Ascending aorta (tissue), 2 donors: ENCODE results near the gene TSC22D2. TPM values are rescaled to one million over a fixed set of nuclear protein-coding genes. Genes with fewer than 3 reads are reported as not detected.
A peak's percentile ranks its signal among the peaks of the same experiment; 100 is the strongest.
"Not testable (repeated sequence)": the region's sequence is repeated elsewhere in the genome, so short reads cannot be mapped to it uniquely, and the experiment has no call there.

Source experiments
- DNase-seq, 2 donors: peaks; one replicate each; pipeline ENCODE4 v3.0.0-alpha.2; 2019; ENCODE audit warnings: low spot score in 2 of 2
- H3K27ac ChIP-seq, 2 donors: fragments of 200-600 bp; sonication (generic); one replicate each; pipeline ENCODE4 v1.5.1; 2016 to 2017; ENCODE audit warnings: mild to moderate bottlenecking in 1 of 2
- H3K27me3 ChIP-seq: fragments of 200-600 bp; sonication (generic); one replicate; pipeline ENCODE4 v1.5.1; 2017
- H3K36me3 ChIP-seq, 2 donors: fragments of 200-600 bp; sonication (generic); one replicate each; pipeline ENCODE4 v1.5.1; 2016
- H3K4me1 ChIP-seq, 2 donors: fragments of 200-600 bp; sonication (generic); one replicate each; pipeline ENCODE4 v1.5.1; 2016 to 2017; ENCODE audit warnings: mild to moderate bottlenecking in 1 of 2
- H3K4me3 ChIP-seq, 2 donors: fragments of 200-600 bp; sonication (generic); one replicate each; pipeline ENCODE4 v1.5.1; 2016 to 2017; ENCODE audit warnings: mild to moderate bottlenecking in 1 of 2
- H3K9me3 ChIP-seq, 2 donors: fragments of 200-600 bp; sonication (generic); one replicate each; pipeline ENCODE4 v1.5.1; 2016
- intact Hi-C: fragments of 100-400 bp; cut with DNase I; formaldehyde crosslinking; loops from one replicate; pipeline ENCODE4 v1.15.1; 2023
- total RNA-seq: library from RNA; depleted of rRNA; stranded (reverse); fragments of >200 nt; gene quantifications from one replicate; pipeline ENCODE4 v1.1.0, GENCODE V29; 2016
- TF ChIP-seq, protein P1 (sequence below), 3 experiments: fragments of 200-600 bp in 2 of 3; fragments of 450-650 bp in 1 of 3; sonication (generic) in 2 of 3; IDR thresholded peaks; one replicate each; pipeline ENCODE4 v1.5.1; 2016 to 2019; ENCODE audit warnings: antibody characterized with exemption in 3 of 3, mild to moderate bottlenecking in 1 of 3, moderate library complexity in 1 of 3

TSC22D2 gene
- total RNA-seq, 1 donor from 2014 or later, result 17.9 TPM

DNA sequence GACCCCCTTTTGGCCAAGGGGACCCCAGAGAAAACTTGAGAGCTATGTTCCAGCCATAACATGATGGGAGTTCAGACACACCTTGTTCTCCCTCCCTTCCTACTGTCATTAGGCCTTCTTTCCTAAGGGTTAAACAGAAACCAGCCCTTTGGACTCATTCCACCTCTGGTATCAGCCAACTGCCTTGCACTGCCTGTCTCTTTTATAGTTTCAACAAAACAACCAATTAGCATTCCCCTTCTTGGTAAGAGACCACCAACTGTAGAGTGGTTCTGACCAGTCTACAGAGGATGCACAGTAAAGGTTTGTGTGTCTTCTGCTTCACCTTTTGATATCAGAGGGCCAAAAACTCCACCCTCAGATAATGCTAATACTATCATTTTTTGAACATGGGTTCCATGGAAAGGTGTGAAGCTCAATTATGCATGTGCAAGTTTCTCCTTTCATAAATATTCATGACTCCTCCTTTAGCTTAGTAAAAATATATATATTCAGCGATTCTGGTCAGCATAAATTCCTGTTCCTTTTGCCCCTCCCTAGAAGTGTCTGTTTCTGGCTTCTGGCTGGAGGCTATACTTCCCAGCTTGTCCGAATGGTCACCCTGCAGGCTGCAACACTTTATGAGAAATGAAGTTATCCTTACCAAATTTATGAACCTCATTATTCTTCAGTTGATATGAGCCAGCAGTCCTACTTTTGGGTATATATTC is 82.3 kb downstream of the TSC22D2 start:
- no peak for DNase-seq
- Histone ChIP-seq H3K9me3 (peaks cover 0 to 14% of the 10 kb centered on the region in 2 donors), H3K36me3 (no peaks in the 10 kb centered on the region), H3K27me3 (no peaks in the 10 kb centered on the region), H3K27ac (no peak overlapping the region), H3K4me1 (no peaks in the 10 kb centered on the region), H3K4me3 (no peak overlapping the region)
- intact Hi-C loops, result no loop called here
- TF ChIP-seq, protein P1, sequence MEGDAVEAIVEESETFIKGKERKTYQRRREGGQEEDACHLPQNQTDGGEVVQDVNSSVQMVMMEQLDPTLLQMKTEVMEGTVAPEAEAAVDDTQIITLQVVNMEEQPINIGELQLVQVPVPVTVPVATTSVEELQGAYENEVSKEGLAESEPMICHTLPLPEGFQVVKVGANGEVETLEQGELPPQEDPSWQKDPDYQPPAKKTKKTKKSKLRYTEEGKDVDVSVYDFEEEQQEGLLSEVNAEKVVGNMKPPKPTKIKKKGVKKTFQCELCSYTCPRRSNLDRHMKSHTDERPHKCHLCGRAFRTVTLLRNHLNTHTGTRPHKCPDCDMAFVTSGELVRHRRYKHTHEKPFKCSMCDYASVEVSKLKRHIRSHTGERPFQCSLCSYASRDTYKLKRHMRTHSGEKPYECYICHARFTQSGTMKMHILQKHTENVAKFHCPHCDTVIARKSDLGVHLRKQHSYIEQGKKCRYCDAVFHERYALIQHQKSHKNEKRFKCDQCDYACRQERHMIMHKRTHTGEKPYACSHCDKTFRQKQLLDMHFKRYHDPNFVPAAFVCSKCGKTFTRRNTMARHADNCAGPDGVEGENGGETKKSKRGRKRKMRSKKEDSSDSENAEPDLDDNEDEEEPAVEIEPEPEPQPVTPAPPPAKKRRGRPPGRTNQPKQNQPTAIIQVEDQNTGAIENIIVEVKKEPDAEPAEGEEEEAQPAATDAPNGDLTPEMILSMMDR (IDR thresholded peaks at IDR 0.05), result no peak

DNA sequence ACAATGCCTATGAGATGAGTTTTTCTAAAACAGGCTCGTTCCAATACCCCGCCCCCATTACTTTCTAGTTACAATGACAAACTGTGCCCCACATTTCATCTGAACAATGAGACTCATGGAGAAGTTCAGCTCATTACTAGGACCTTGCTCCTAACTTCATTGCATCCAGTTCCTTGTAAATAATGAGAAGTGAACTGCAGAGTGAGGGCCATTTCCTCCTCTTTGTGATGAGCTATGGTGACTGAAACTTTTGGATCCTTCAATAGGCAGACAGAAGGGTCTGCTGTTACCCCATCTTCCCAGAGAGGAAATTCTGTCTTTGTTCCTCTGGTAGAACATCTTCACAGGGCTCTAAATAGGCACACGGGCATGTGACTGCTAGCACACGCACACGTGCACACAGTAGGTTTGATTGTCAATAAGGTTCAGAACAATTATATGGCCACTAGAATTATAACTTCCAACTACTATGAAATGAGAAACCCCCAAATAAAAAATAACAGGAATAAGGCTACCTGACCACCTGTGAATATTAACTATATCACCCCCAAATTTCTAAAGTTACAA is 86.4 kb downstream of the TSC22D2 start:
- intact Hi-C loops, result loop anchor here (2.0 kb wide), 3 partner anchors 84 to 528 kb away; no protein-coding TSS in a partner anchor
- no peaks in the 10 kb centered on the region for H3K36me3 ChIP-seq
- TF ChIP-seq, protein P1 (IDR thresholded peaks at IDR 0.05), result no peak

DNA sequence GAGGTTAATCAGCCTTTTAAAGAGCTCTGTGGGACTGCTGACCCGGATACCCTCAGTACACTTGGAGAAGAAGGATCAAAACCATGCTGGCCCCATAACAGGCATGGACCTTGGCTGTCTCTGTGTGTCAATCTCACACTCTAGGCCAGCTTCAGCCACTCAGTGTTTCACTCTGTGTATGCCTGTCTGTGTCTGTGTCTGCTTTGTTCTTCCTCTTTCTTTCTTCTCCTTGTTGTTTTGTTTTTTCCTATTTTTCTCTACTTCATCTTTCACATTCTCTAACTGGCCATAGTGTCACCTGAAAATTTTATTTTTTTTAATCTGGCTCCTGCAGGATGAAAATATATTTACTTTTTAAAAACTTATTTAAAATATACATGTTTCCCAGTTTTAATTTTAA is 87.1 kb downstream of the TSC22D2 start:
- no peaks in the 10 kb centered on the region for H3K27me3 ChIP-seq
- no peaks in the 10 kb centered on the region for H3K36me3 ChIP-seq
- no peak for DNase-seq
- TF ChIP-seq, protein P1 (IDR thresholded peaks at IDR 0.05), result no peak
- no peaks in the 10 kb centered on the region for H3K4me1 ChIP-seq
- H3K27ac ChIP-seq, result no peak overlapping the region
- intact Hi-C loops, result loop anchor here (2.0 to 5.0 kb wide), 5 partner anchors 84 to 528 kb away; no protein-coding TSS in a partner anchor
- H3K4me3 ChIP-seq, result no peak overlapping the region
- no peaks in the 10 kb centered on the region for H3K9me3 ChIP-seq

More for the DNA sequence above, 86.4 kb downstream of the TSC22D2 start:
- no peaks in the 10 kb centered on the region for H3K4me1 ChIP-seq
- no peak overlapping the region for H3K27ac ChIP-seq
- no peak for DNase-seq
- H3K9me3 ChIP-seq, result no peaks in the 10 kb centered on the region
- H3K27me3 ChIP-seq, result no peaks in the 10 kb centered on the region
- H3K4me3 ChIP-seq, result no peak overlapping the region

DNA sequence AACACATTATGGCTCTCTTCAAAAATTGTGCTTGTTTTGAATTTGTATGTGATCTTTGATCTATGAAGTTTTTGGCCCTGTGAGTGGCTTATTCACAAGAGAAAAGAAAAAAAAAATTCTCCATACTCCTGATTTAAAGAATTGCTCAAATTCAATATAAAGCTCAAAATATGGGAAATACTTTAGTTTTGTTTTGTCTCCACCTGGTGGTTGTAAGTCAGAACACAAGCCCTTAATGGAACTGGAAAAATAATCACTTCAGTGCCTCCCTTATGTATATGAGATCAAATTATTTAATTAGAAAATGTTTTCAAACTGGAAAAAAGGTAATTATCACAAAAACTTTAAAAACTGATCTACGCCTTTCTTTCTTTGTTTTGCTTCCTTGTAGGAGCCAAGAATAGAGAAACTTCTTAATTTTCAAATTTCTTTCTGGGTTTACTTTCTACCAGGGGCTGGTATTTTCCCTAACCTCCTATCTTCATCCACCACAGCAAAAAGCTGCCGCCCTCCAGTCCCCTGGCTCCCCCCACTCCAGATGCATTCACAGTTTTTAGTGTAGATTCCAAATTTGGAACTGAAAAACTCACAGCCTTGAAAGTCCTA is 87.6 kb downstream of the TSC22D2 start:
- Histone ChIP-seq H3K4me1 (no peaks in the 10 kb centered on the region), H3K36me3 (no peaks in the 10 kb centered on the region), H3K4me3 (no peak overlapping the region), H3K27ac (no peak overlapping the region), H3K9me3 (no peaks in the 10 kb centered on the region), H3K27me3 (no peaks in the 10 kb centered on the region)
- TF ChIP-seq, protein P1 (IDR thresholded peaks at IDR 0.05), result peak; percentile 67 to 78 (median 71)
- no peak for DNase-seq
- intact Hi-C loops, result loop anchor here (2.0 to 5.0 kb wide), 5 partner anchors 85 to 529 kb away; no protein-coding TSS in a partner anchor

DNA sequence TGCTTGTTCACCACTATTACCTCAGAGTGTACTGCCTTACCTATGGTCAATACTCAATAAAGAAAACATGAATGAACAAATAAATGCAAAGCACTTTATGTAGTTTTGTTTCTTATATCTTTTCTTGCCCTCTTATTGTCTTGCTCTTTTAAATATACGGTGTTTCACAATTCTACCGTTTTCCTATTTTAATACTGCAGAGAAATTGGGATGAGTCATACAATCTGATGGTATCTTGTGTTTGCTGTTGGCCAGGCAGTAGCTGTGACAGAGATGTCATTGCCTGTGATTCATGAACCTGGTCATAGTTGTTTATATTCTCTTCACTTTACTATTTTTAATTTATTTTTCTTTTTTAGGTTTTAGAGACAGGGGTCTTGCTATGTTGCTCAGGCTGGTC is 89.9 kb downstream of the TSC22D2 start:
- DNase-seq, result no peak
- TF ChIP-seq, protein P1 (IDR thresholded peaks at IDR 0.05), result no peak
- Histone ChIP-seq H3K36me3 (no peaks in the 10 kb centered on the region), H3K27me3 (no peaks in the 10 kb centered on the region), H3K4me3 (no peak overlapping the region), H3K4me1 (no peaks in the 10 kb centered on the region), H3K9me3 (no peaks in the 10 kb centered on the region), H3K27ac (no peak overlapping the region)
- intact Hi-C loops, result loop anchor here (5.0 kb wide), 2 partner anchors 126 to 211 kb away; no protein-coding TSS in a partner anchor

DNA sequence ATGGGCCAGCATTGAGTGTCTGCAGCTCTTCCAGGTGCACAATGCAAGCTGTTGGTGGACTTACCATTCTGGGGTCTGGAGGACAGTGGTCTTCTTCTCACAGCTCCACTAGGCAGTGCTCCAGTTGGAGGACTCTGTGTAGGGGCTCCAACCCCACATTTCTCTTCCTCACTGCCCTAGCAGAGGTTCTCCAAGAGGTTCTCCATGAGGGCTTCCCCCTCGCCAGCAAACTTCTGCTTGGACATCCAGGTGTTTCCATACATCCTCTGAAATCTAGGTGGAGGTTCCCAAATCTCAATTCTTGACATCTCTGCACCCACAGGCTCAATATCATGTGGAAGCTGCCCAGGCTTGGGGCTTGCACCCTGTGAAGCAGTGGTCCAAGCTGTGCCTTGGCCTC is 92.9 kb downstream of the TSC22D2 start:
- H3K4me3 ChIP-seq, DNase-seq, H3K27me3 ChIP-seq, H3K9me3 ChIP-seq, H3K27ac ChIP-seq, H3K4me1 ChIP-seq, intact Hi-C loops, H3K36me3 ChIP-seq: not testable (repeated sequence)
